ENCODE measurements around the gene ARL4A. TPM values are rescaled to one million over a fixed set of nuclear protein-coding genes. Genes with fewer than 3 reads are reported as not detected.
A peak's percentile ranks its signal among the peaks of the same experiment; 100 is the strongest.

ARL4A gene
- total and polyA plus RNA-seq, 9 of the 15 experiments (the other 6 are each of a cell fraction or from before 2014, with no cell fraction given) = 118 to 688 (median 172) TPM

GRCh38 chr7:12728192-12728538, 40.7 kb downstream of the ARL4A start (continued):
- no peak for TF ChIP-seq PATZ1 (CRISPR knock-in tag; IDR thresholded peaks at IDR 0.05; ENCODE audit: borderline replicate concordance)
- no peak for TF ChIP-seq CTCFL (IDR thresholded peaks at IDR 0.05; ENCODE audit: borderline replicate concordance, insufficient read depth, low read depth, low read length, poor library complexity, severe bottlenecking)
- no peak for TF ChIP-seq GABPB2 (CRISPR knock-in tag; conservative IDR thresholded peaks at IDR 0.05)
- no peak for TF ChIP-seq ZNF280A (IDR thresholded peaks at IDR 0.05; ENCODE audit: low read depth, partially characterized antibody)
- TF ChIP-seq ZNF134 (CRISPR knock-in tag; conservative IDR thresholded peaks at IDR 0.05) = no peak
- peak in 1 of 2 experiments; percentile 35; a peak in 1 of 4 replicates for TF ChIP-seq FOXA3 (CRISPR knock-in tag; conservative IDR thresholded peaks at IDR 0.05 in 1 of 2, IDR thresholded peaks at IDR 0.05 in 1 of 2)
- TF ChIP-seq CREB3 (tag; conservative IDR thresholded peaks at IDR 0.05; ENCODE audit: low read depth) = 0 out of 2 replicates have a peak, but pooled peaks have one; percentile 35
- no peak for TF ChIP-seq SNAPC5 (CRISPR knock-in tag; IDR thresholded peaks at IDR 0.05)
- TF ChIP-seq TFAP4 (CRISPR knock-in tag; IDR thresholded peaks at IDR 0.05; ENCODE audit: borderline replicate concordance) = no peak
- no peak for TF ChIP-seq LCOR (CRISPR knock-in tag; IDR thresholded peaks at IDR 0.05)
- no peak for TF ChIP-seq SRSF3 (IDR thresholded peaks at IDR 0.05; ENCODE audit: insufficient read depth, low read length)
- no peak for TF ChIP-seq ZNF696 (CRISPR knock-in tag; conservative IDR thresholded peaks at IDR 0.05)
- no peak for TF ChIP-seq PBX2 (CRISPR knock-in tag; IDR thresholded peaks at IDR 0.05; ENCODE audit: low read depth)
- no peak for TF ChIP-seq PBX2 (tag; conservative IDR thresholded peaks at IDR 0.05; ENCODE audit: low read depth)
